Measurements from ENCODE around the gene TICAM2.

- no peak for TF ChIP-seq POLR2A (IDR thresholded peaks at IDR 0.05)
- no peak for TF ChIP-seq POLR2AphosphoS5 (IDR thresholded peaks at IDR 0.05)
- TF ChIP-seq, protein P1, sequence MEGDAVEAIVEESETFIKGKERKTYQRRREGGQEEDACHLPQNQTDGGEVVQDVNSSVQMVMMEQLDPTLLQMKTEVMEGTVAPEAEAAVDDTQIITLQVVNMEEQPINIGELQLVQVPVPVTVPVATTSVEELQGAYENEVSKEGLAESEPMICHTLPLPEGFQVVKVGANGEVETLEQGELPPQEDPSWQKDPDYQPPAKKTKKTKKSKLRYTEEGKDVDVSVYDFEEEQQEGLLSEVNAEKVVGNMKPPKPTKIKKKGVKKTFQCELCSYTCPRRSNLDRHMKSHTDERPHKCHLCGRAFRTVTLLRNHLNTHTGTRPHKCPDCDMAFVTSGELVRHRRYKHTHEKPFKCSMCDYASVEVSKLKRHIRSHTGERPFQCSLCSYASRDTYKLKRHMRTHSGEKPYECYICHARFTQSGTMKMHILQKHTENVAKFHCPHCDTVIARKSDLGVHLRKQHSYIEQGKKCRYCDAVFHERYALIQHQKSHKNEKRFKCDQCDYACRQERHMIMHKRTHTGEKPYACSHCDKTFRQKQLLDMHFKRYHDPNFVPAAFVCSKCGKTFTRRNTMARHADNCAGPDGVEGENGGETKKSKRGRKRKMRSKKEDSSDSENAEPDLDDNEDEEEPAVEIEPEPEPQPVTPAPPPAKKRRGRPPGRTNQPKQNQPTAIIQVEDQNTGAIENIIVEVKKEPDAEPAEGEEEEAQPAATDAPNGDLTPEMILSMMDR (IDR thresholded peaks at IDR 0.05) = no peak
- no peak for TF ChIP-seq EP300 (IDR thresholded peaks at IDR 0.05)
Observed at GRCh38 chr5:115565233-115565632, 37.0 kb downstream of the TICAM2 start.
